ENCODE measurements around the gene CEP83.
"Not testable (repeated sequence)": the region's sequence is repeated elsewhere in the genome, so short reads cannot be mapped to it uniquely, and the experiment has no call there.

Gene CEP83

DNA sequence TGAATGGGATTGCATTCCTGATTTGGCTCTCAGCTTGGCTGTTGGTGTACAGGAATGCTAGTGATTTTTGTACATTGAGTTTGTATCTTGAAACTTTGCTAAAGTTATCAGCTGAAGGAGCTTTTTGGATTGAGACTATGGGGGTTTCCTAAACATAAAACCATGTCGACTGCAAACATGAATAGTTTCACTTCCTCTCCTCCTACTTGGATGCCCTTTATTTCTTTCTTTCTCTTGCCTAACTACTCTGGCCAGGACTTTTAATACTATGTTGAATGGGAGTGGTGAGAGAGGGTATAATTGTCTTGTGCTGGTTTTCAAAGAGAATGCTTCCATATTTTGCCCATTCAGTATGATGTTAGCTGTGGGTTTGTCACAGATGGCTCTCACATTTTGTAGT lies 141.5 kb downstream of the CEP83 start:
- Histone ChIP-seq H3K4me2 (ENCODE audit: low read length) (no peak overlapping the region), H3K4me1 (ENCODE audit: control insufficient read depth, low read length) (peaks cover 15% of the 10 kb centered on the region), H4K20me1 (ENCODE audit: control insufficient read depth, insufficient read depth, low read depth, low read length) (no peaks in the 10 kb centered on the region), H3F3A (ENCODE audit: control insufficient read depth, insufficient read depth) (no peaks in the 10 kb centered on the region), H3K9me3 (ENCODE audit: control insufficient read depth, insufficient read depth, low read length) (peaks cover 38% of the 10 kb centered on the region), H3K27ac (ENCODE audit: low read depth, low read length) (no peak overlapping the region), H3K4me3 (ENCODE audit: low read length) (no peak overlapping the region), H3K27me3 (ENCODE audit: control insufficient read depth, low read length) (no peaks in the 10 kb centered on the region), H3K36me3 (ENCODE audit: control insufficient read depth, low read length) (peaks cover 27% of the 10 kb centered on the region), H3K9me2 (replicated peaks; ENCODE audit: control insufficient read depth, low read length) (no peaks in the 10 kb centered on the region), H3K79me2 (ENCODE audit: control insufficient read depth, low read length) (no peaks in the 10 kb centered on the region)
- no peak for TF ChIP-seq EZH2phosphoT487 (IDR thresholded peaks at IDR 0.05; ENCODE audit: borderline replicate concordance, low read length)
- TF ChIP-seq, protein P1, sequence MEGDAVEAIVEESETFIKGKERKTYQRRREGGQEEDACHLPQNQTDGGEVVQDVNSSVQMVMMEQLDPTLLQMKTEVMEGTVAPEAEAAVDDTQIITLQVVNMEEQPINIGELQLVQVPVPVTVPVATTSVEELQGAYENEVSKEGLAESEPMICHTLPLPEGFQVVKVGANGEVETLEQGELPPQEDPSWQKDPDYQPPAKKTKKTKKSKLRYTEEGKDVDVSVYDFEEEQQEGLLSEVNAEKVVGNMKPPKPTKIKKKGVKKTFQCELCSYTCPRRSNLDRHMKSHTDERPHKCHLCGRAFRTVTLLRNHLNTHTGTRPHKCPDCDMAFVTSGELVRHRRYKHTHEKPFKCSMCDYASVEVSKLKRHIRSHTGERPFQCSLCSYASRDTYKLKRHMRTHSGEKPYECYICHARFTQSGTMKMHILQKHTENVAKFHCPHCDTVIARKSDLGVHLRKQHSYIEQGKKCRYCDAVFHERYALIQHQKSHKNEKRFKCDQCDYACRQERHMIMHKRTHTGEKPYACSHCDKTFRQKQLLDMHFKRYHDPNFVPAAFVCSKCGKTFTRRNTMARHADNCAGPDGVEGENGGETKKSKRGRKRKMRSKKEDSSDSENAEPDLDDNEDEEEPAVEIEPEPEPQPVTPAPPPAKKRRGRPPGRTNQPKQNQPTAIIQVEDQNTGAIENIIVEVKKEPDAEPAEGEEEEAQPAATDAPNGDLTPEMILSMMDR (IDR thresholded peaks at IDR 0.05; ENCODE audit: low read depth, low read length, poor library complexity, severe bottlenecking): no peak

DNA sequence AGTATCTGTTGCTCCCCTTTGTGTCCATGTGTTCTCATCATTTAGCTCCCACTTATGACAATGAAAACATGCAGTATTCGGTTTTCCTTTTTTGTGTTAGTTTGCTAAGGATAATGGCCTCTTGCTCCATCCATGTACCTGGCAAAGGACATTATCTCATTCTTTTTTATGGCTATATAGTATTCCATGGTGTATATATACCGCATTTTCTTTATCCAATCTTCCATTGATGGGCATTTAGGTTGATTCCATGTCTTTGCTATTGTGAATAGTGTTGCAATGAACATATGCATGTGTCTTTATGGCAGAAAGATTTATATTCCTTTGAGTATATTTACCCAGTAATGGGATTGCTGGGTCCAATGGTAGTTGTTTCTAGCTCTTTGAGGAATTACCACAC lies 143.1 kb downstream of the CEP83 start:
- H3K27ac ChIP-seq (ENCODE audit: low read depth, low read length); H3K79me2 ChIP-seq (ENCODE audit: control insufficient read depth, low read length); H3F3A ChIP-seq (ENCODE audit: control insufficient read depth, insufficient read depth); H3K9me2 ChIP-seq (replicated peaks; ENCODE audit: control insufficient read depth, low read length); H4K20me1 ChIP-seq (ENCODE audit: control insufficient read depth, insufficient read depth, low read depth, low read length); H3K27me3 ChIP-seq (ENCODE audit: control insufficient read depth, low read length); H3K4me2 ChIP-seq (ENCODE audit: low read length); H3K4me3 ChIP-seq (ENCODE audit: low read length): not testable (repeated sequence)
- Histone ChIP-seq H3K36me3 (ENCODE audit: control insufficient read depth, low read length) (peaks cover 15% of the 10 kb centered on the region), H3K4me1 (ENCODE audit: control insufficient read depth, low read length) (peaks cover 15% of the 10 kb centered on the region), H3K9me3 (ENCODE audit: control insufficient read depth, insufficient read depth, low read length) (peaks cover 28% of the 10 kb centered on the region)

DNA sequence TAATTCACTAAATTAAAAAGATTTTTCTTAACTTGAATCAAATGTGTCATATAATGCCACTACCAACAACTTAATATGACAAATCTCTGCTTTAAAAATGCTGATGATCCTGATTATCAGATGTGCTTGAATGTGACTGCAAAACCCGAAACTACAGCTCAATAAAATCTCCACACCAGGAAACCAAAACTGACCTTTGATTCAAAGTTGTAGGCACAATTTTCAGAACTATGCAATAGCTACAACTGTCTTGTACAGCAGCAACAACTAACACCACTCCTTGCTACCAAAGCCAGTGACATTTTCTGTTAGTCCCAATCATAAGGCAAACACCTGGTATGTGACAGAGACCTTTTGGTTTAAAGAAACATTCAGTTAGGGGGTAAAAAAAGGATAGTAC lies 147.3 kb downstream of the CEP83 start:
- Histone ChIP-seq H3K27ac (ENCODE audit: low read depth, low read length) (no peak overlapping the region), H3K27me3 (ENCODE audit: control insufficient read depth, low read length) (no peaks in the 10 kb centered on the region), H3F3A (ENCODE audit: control insufficient read depth, insufficient read depth) (no peaks in the 10 kb centered on the region), H3K4me2 (ENCODE audit: low read length) (no peak overlapping the region), H3K9me3 (ENCODE audit: control insufficient read depth, insufficient read depth, low read length) (no peaks in the 10 kb centered on the region), H3K79me2 (ENCODE audit: control insufficient read depth, low read length) (no peaks in the 10 kb centered on the region), H3K4me1 (ENCODE audit: control insufficient read depth, low read length) (no peaks in the 10 kb centered on the region), H3K4me3 (ENCODE audit: low read length) (no peak overlapping the region), H3K36me3 (ENCODE audit: control insufficient read depth, low read length) (peaks cover 31% of the 10 kb centered on the region), H4K20me1 (ENCODE audit: control insufficient read depth, insufficient read depth, low read depth, low read length) (no peaks in the 10 kb centered on the region), H3K9me2 (replicated peaks; ENCODE audit: control insufficient read depth, low read length) (no peaks in the 10 kb centered on the region)
- TF ChIP-seq, protein P1 (IDR thresholded peaks at IDR 0.05; ENCODE audit: low read depth, low read length, poor library complexity, severe bottlenecking): no peak
- no peak for TF ChIP-seq EZH2phosphoT487 (IDR thresholded peaks at IDR 0.05; ENCODE audit: borderline replicate concordance, low read length)

DNA sequence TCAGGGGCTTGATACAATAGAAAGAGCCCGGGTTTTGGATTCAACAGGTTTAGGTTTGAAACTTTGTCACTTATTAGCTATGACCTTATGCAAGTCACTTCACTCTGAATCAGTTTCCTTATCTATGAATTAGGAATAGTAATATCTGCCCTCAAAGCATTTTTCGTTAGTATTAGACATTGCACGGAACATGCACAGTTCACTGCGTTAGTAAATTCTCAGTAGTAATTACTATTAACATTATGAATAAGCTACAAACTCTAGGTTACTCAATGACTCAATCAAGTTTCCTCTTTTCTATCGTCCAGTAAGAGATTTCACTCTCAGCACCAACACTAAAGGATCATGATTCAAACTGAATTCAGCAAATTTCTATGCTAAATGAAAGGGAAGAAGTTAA lies 150.3 kb downstream of the CEP83 start:
- no peak overlapping the region for H3K4me2 ChIP-seq (ENCODE audit: low read length)

More for the DNA sequence above, 150.3 kb downstream of the CEP83 start:
- Histone ChIP-seq H3K36me3 (ENCODE audit: control insufficient read depth, low read length) (peaks cover 57% of the 10 kb centered on the region), H3K9me3 (ENCODE audit: control insufficient read depth, insufficient read depth, low read length) (no peaks in the 10 kb centered on the region), H3K79me2 (ENCODE audit: control insufficient read depth, low read length) (no peaks in the 10 kb centered on the region), H3K4me1 (ENCODE audit: control insufficient read depth, low read length) (no peaks in the 10 kb centered on the region), H3K9me2 (replicated peaks; ENCODE audit: control insufficient read depth, low read length) (no peaks in the 10 kb centered on the region), H3F3A (ENCODE audit: control insufficient read depth, insufficient read depth) (no peaks in the 10 kb centered on the region), H3K27me3 (ENCODE audit: control insufficient read depth, low read length) (no peaks in the 10 kb centered on the region), H3K4me3 (ENCODE audit: low read length) (no peak overlapping the region), H4K20me1 (ENCODE audit: control insufficient read depth, insufficient read depth, low read depth, low read length) (no peaks in the 10 kb centered on the region), H3K27ac (ENCODE audit: low read depth, low read length) (no peak overlapping the region)
- no peak for TF ChIP-seq EZH2phosphoT487 (IDR thresholded peaks at IDR 0.05; ENCODE audit: borderline replicate concordance, low read length)
- TF ChIP-seq, protein P1 (IDR thresholded peaks at IDR 0.05; ENCODE audit: low read depth, low read length, poor library complexity, severe bottlenecking): no peak
